ENCODE data around the gene CBLB.

The CBLB gene

GRCh38 chr3:105868742-105869530, at the start of gene CBLB:
Gene CBLB, minus strand, starts transcription at chr3:105869012. Its CDS starts 1,435 bp downstream, at chr3:105867577.
- peak; percentile 99 for DNase-seq

GRCh38 chr3:105916767-105917166, 48.0 kb upstream of the CBLB start:
- no peak for DNase-seq

- DNase-seq: no peak
These were observed 46.7 kb upstream of the CBLB start for GRCh38 chr3:105915524-105915923.

DNA sequence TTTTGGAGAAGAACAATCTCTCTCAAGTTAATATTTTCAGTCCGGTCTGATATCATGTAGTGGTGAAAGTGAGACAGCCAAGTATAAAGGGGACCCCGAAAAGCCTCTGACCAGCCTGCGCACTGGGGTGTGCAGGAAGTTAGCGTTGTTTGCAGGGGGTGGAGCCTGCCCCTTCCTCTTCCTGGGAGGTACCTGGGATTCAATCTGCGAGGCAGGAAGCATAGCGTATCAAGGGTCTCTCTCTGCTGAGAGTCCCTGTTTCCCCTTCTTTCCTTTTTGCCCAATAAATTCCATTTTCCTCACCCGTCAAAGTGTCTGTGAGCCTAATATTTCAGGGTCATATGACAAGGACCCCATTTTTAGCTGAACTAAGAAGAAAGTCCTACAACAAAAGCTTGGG, 44.8 kb upstream of the CBLB start:
- no peak for DNase-seq

DNA sequence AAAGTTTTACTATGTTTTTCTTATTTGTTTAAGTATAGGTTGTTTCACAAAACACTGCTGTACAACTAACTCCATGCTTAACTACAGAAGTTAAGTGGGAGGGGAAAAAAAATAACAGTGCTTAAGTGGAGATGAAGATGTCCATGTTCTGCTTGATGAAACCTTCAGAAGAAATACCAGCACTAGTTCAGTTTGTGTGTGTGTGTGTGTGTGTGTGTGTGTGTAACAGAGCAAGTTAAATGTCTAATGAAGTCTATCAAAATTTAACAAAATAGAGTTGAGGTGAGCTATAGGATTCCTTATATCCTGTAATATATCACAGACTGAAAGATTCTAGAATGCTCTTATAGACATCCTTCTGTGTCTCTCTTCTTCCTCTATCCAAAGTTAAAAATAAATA, 44.1 kb upstream of the CBLB start:
- DNase-seq: no peak

- no peak for DNase-seq
These were observed 42.7 kb upstream of the CBLB start for GRCh38 chr3:105911496-105911895.

DNA sequence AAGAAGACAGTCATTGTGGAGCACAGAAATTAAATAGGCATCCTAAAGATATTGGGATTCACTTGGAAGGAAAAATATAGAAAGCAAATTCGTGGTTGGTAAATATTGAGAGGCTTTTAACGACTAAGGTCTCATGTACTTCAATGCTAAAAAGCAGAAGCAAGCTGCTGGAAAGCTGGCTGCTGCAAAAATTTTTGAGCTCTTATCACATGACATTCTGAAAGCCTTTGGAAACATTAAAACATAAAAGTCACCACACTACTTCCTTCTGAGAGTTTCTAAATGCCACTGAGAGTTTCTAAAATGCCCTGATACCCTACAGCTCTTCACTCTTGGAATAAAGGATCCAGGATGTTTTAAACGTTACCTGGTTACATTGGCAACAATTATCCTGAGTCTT, 39.0 kb upstream of the CBLB start:
- no peak for DNase-seq

DNA sequence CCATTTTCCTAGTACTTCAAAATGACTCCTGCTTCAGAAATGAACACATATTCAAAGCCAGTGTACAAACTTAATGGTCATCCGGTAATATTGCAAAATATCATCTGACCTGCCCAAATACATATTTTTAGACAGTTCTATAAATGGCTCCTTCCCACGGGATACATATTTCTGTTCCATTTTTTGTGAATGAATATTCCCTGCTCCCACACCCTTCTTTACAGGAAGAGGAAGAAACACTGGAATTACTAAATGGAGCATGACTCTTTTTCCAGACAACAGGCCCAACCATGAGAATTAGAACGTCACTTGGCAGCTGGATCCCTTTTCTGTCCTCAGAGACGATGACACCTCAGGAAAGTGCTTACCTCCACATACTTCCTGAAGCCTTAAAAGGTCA, 38.0 kb upstream of the CBLB start:
- DNase-seq: peak; percentile 69

- DNase-seq: no peak
These were observed 37.5 kb upstream of the CBLB start for GRCh38 chr3:105906345-105906744.

- no peak for DNase-seq
These were observed 36.5 kb upstream of the CBLB start for GRCh38 chr3:105905328-105905727.

GRCh38 chr3:105904678-105905284, 36.0 kb upstream of the CBLB start:
- no peak for DNase-seq

DNA sequence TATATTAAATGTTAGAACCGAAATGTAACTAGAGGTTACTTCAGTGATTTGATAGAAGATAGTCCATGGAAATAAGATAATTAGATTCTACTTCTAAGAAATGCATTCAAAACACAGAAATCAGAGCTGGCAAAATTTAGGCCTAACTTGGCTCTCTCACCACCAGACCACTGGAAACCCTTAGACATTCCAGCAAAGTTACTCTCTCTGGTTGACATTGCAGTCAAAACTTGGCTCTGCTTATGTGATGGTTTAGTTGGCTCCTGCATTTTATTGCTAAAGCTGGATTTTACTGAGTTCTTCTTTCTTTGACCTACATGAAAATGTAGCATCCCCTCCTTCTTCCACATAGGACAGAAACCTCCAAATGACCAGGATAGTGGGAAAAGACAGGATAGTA, 35.4 kb upstream of the CBLB start:
- no peak for DNase-seq

- no peak for DNase-seq
These were observed 30.7 kb upstream of the CBLB start for GRCh38 chr3:105899516-105899915.

- no peak for DNase-seq
These were observed 22.3 kb upstream of the CBLB start for GRCh38 chr3:105891101-105891500.

DNA sequence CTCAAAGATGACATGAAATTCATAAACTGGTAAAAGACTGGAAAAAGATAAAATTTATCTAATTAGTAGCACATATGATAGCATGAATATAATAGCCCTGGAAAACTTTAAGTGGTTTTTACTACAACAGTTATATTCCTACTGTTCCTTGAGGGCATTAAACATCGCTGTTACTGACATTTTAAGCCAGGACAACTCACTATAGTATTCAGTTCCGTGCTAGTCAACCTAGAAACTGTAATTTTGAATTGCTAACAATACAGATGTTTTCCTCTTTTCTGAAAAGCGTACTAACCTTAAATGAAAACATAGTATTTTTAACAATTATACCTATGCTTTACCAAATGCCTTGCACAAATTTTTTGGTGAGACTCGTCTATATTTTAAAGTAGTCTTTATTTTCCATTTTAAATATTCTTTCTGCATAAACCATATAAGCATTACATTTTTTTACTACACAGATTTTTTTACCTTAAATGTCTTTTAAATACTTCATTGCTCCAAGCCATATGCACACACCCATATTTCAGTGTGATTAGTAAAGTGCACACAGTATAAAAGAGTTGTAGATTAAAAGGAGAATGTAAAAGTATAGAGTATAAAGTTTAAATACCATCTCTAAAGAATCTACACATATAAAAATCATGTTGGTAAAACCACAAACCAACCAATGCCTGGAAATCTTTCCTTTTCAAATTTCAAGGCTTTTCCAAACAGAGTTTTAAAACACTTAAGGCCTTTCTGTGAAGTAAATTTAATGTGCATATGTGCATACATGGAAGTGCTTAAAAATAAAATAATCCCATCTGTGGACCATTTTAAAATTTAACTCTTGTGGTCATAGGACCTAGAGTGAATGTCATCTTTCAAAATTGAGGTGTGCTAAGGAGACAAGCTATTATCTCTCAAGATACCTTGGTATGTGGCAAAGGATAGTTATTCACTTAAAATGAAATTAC, 20.1 kb upstream of the CBLB start:
- DNase-seq: no peak

DNA sequence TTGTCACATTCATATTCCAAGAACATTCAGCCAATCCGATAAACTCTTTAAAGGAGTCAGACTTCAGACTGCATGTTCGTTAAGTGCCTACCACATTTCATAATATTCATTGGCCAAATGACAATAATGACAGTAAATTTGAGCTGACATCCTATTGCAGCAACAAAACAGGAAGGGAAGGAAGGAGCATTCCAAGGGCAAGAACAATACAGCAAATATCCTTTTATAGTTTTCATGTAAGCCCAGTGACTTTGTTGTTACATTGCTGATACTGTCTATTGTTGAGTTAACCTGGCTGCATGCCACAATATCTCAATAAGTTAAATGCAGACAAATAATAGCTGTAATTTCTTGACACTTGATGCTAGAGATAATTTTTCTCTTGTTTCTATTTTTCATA, 16.4 kb upstream of the CBLB start:
- no peak for DNase-seq

- DNase-seq: no peak
These were observed 15.1 kb upstream of the CBLB start for GRCh38 chr3:105883798-105884377.

- no peak for DNase-seq
These were observed 12.0 kb upstream of the CBLB start for GRCh38 chr3:105880681-105881290.

- DNase-seq: no peak
These were observed 9.2 kb upstream of the CBLB start for GRCh38 chr3:105878061-105878460.

DNA sequence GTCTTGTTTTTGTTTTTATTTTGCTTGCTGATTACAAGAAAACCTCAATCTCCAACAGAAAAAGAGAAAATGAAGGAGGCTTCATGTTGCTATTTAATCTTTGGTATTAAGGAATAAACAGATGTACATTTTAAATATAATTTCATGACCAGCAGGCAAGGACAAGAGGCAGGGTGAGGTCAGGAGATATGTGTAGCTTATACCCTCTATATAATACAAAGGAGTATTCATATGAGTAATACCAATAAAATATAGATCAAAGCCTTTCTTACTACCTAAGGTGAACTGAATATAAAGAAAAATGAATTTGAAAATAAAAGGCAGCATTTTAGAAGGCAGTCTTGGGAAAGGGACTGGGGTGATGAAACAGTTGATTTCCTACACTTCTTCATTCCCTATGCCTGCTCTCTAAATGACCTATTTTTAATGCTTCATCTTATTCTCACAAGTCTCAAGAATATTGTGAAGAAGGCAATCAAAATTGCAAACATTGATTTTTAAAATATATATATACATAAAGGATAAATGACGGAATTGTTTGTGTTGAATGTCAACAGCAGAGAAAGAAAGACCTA, 8.6 kb upstream of the CBLB start:
- DNase-seq: no peak

GRCh38 chr3:105876780-105877327, 8.0 kb upstream of the CBLB start:
- no peak for DNase-seq
